Pancreas (tissue), 10 donors: Measurements from ENCODE around the gene GK. TPM values are rescaled to one million over a fixed set of nuclear protein-coding genes. Genes with fewer than 3 reads are reported as not detected.

Source experiments
- ATAC-seq, 4 donors: fragments of 200-7000 bp; cut with Tn5 transposase; one replicate each; pipeline versions ENCODE4 v1.8.0 to v1.9.1; 2020; ENCODE audit warnings: mild to moderate bottlenecking in 4 of 4, moderate library complexity in 4 of 4
- DNase-seq, 6 donors: peaks; one replicate each; pipeline ENCODE4 v3.0.0-alpha.2; 2020
- FAIRE-seq: peaks from 2 replicates; lab custom pipeline; 2012; peaks lifted over from hg19 to GRCh38; lab: Jason Lieb, UNC
- H3K27ac ChIP-seq, 4 donors: fragments of 200-600 bp; sonication (generic); 1 replicate in 3 of 4; 2 replicates in 1 of 4; pipeline versions ENCODE4 v1.5.0 to v1.8.0; 2020
- H3K27me3 ChIP-seq, 4 donors: fragments of 200-600 bp; one replicate each; pipeline ENCODE4 v1.8.0; 2021
- H3K36me3 ChIP-seq, 3 donors: fragments of 200-600 bp; sonication (generic) in 1 of 3; one replicate each; pipeline versions ENCODE4 v1.5.0 to v1.8.0; 2020 to 2021
- H3K4me1 ChIP-seq, 3 donors: fragments of 200-600 bp; one replicate each; pipeline ENCODE4 v1.8.0; 2021
- H3K4me3 ChIP-seq, 4 donors: fragments of 200-600 bp; sonication (generic) in 2 of 4; one replicate each; pipeline versions ENCODE4 v1.5.0 to v1.8.0; 2020 to 2021
- H3K9me3 ChIP-seq, 4 donors: fragments of 200-600 bp; one replicate each; pipeline ENCODE4 v1.8.0; 2021
- WGBS, 2 donors: extraction: QIAGEN DNeasy Blood & Tissue Kit; methylation state at CpG; one replicate each; pipeline ENCODE4 v1.1.7; 2013; 5-methylcytosine and 5-hydroxymethylcytosine counted together
- intact Hi-C, 3 donors: fragments of 100-400 bp; cut with DNase I; formaldehyde crosslinking; loops; one replicate each; pipeline versions ENCODE4 v1.11.1 to v1.14.2; 2022
- polyA plus RNA-seq, 2 donors: library from polyadenylated mRNA; stranded (reverse); fragments of 200-250 nt; gene quantifications; one replicate each; pipeline ENCODE4 v1.2.3, GENCODE V29; 2013
- total RNA-seq, 6 donors: library from RNA; stranded (reverse); fragmentation: NEBNext Ultra II Directional in 4 of 6; extraction: Animal tissue kit (Norgen Biotek cat#: 25700) in 4 of 6; gene quantifications; one replicate each; pipeline versions ENCODE4 v1.2.1 to v1.2.4, GENCODE V29; 2021 to 2023
- TF ChIP-seq, protein P1 (sequence below), 4 donors: fragments of 200-600 bp; sonication (generic) in 3 of 4; IDR thresholded peaks; one replicate each; pipeline versions ENCODE4 v1.5.0 to v1.8.0; 2021; ENCODE audit warnings: antibody characterized with exemption in 4 of 4
- donor health status: healthy with polysubstance abuse.
- donor health status: DM: no; HTN: no; CAD: no; lungs with moderate emphysema.
- donor health status: DM: no; HTN: no; CAD: no.
- donor health status: control.
- donor health status: control.
- donor health status: Bipolar disorder and iron deficiency.
- donor health status: DM: yes; HTN: yes; CAD: no.
- donor health status: DM: no; HTN: no; CAD: no.
- donor health status: DM: no; HTN: no; CAD: no.
- donor health status: DM: yes; HTN: yes; CAD: no.

Gene GK
- total and polyA plus RNA-seq, 8 donors, result 1.3 to 7.5 (median 2.6) TPM

DNA sequence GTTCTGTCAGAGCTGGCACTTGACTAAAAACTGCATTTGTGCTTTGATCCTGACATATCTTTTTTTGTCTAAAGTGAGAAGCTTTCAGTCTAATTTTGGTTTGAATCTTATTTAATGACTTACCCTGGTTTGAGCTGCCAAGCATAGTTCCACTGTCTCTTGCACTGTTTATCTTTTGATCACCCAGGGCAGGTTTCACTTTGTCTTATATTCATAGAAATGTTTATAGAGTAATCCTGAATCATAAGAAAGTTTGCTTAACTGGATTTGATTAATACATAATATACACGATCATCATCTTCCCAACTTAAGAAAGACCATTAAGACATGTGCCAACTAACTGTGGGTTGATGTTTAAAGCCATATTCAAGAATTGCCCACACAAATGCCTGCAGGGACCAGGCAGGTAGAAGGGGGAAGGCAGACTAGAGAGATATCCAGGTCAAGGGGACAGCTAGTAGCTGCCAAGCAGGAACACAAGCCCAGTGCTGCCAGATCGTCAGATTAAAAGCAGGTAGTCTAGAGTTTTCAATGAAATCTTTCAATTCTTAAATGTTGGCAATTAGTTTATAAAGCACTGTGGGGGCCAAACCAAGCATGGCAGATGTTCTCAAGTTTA, 1.9 kb downstream of the GK start:
- Histone ChIP-seq H3K4me3 (no peak overlapping the region), H3K36me3 (no peaks in the 10 kb centered on the region), H3K27ac (no peak overlapping the region), H3K27me3 (no peaks in the 10 kb centered on the region), H3K4me1 (no peaks in the 10 kb centered on the region), H3K9me3 (no peaks in the 10 kb centered on the region)
- TF ChIP-seq, protein P1, sequence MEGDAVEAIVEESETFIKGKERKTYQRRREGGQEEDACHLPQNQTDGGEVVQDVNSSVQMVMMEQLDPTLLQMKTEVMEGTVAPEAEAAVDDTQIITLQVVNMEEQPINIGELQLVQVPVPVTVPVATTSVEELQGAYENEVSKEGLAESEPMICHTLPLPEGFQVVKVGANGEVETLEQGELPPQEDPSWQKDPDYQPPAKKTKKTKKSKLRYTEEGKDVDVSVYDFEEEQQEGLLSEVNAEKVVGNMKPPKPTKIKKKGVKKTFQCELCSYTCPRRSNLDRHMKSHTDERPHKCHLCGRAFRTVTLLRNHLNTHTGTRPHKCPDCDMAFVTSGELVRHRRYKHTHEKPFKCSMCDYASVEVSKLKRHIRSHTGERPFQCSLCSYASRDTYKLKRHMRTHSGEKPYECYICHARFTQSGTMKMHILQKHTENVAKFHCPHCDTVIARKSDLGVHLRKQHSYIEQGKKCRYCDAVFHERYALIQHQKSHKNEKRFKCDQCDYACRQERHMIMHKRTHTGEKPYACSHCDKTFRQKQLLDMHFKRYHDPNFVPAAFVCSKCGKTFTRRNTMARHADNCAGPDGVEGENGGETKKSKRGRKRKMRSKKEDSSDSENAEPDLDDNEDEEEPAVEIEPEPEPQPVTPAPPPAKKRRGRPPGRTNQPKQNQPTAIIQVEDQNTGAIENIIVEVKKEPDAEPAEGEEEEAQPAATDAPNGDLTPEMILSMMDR (IDR thresholded peaks at IDR 0.05), result no peak
- intact Hi-C loops, result no loop called here
- WGBS, 2 donors, result 28 to 41% methylated on average over 2 of the region's 2 CpGs
- ATAC-seq (no peak), DNase-seq (no peak), FAIRE-seq (no peak)

DNA sequence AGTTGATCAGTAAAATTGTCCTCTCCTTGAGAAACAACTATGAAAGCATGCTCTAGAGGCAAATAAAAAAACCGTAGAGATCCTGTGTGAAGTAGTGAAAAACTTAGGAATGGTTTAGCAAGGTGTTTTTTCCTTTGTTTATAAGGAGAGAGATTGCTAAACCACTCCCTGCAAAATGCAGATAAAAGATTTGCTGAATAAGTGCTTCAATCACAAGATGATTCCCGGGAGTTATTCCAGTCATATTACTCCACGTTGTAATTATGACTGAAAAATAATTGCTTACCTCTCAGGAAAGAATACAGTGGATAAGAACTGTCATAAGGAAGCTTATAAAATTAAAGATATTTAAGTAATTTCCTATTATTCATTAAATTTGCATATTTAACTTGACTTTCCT, 2.8 kb downstream of the GK start:
- 48 to 67% methylated on average over 3 of the region's 3 CpGs for WGBS, 2 donors
- no peak overlapping the region for H3K4me3 ChIP-seq
- intact Hi-C loops, result no loop called here
- no peaks in the 10 kb centered on the region for H3K9me3 ChIP-seq
- no peak for DNase-seq
- no peaks in the 10 kb centered on the region for H3K36me3 ChIP-seq
- no peak for FAIRE-seq
- H3K4me1 ChIP-seq, result no peaks in the 10 kb centered on the region
- no peaks in the 10 kb centered on the region for H3K27me3 ChIP-seq
- H3K27ac ChIP-seq, result no peak overlapping the region
- ATAC-seq, result no peak
- TF ChIP-seq, protein P1 (IDR thresholded peaks at IDR 0.05), result no peak

DNA sequence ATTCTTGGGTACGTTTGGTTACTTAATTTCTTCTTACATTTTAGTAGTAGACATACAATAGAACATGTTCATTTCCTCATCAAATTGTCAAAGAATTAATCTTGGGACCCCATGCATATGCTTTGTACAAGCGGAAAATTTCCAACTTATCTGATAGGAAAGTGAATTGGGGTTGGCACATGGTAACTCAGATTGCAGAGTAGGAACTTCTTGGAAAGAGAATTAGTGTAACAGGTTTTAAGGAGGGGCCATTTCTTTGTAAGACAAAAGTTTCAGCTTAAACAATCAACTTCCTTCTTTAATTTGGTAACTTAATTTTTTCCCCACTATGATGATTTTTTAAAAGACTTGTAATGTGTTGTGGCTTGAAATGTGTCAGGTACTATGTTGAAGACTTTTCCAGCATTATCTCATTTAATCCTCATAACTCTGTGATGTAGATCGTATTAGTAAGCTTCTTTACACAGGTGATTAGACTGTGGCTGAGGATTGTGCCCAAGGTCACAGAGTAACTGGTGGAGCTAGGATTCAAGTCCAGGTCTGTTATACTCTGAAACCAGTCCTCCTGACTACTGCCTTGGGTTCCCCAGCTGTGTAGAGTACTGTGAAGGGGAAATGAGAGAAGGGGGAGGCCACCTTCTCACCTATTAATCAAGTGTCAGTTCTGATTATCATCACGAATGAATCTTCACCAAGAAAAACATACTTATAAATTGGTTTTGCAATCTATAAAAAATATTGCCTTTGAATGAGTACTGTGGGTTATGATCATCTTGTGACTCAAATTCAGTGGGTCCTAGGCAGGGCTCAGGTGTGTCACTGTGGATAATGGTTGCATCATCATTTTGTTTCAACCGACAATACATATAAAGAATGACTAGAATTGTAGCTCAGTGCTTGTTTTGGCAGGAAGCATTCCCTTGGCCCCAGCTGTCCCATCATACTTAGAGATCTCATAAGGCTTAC, 4.3 kb downstream of the GK start:
- FAIRE-seq, result no peak
- WGBS, 2 donors, result 54 to 55% methylated on average over 5 of the region's 5 CpGs
- Histone ChIP-seq H3K4me1 (no peaks in the 10 kb centered on the region), H3K9me3 (no peaks in the 10 kb centered on the region), H3K36me3 (no peaks in the 10 kb centered on the region), H3K27ac (no peak overlapping the region), H3K27me3 (no peaks in the 10 kb centered on the region), H3K4me3 (no peak overlapping the region)
- DNase-seq, result no peak
- intact Hi-C loops, result no loop called here
- TF ChIP-seq, protein P1 (IDR thresholded peaks at IDR 0.05), result no peak
- ATAC-seq, result no peak

DNA sequence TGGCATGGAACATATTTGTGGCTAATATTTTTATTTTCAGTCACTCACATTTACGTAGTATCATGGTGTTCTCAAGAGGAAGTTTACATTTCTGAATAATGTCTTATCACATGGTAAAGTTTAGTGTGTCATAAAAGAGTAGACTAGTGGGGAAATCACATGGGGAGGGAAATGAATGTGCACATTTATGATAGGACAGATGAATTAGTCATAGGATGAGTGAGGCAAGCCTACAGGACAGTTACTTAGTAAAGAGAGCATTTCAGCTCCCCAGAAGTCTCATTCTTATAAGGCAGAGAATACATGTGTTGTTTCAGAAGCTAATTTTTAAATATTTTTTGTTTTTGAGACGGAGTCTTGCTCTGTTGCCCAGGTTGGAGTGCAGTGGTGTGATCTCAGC, 6.2 kb downstream of the GK start:
- H3K27ac ChIP-seq, result no peak overlapping the region
- no peaks in the 10 kb centered on the region for H3K9me3 ChIP-seq
- ATAC-seq (peak in 2 of 4 donors; percentile 39 to 65), DNase-seq (no peak), FAIRE-seq (peak; percentile 96)
- TF ChIP-seq, protein P1 (IDR thresholded peaks at IDR 0.05), result no peak
- H3K36me3 ChIP-seq, result no peaks in the 10 kb centered on the region
- no peaks in the 10 kb centered on the region for H3K4me1 ChIP-seq
- no peak overlapping the region for H3K4me3 ChIP-seq
- intact Hi-C loops, result no loop called here
- H3K27me3 ChIP-seq, result no peaks in the 10 kb centered on the region
- 80 to 99% methylated on average over 2 of the region's 2 CpGs for WGBS, 2 donors
